Mucosa of gallbladder (tissue), 1 donor: Measurements from ENCODE around the gene GPX5. TPM values are rescaled to one million over a fixed set of nuclear protein-coding genes. Genes with fewer than 3 reads are reported as not detected.
"Not testable (repeated sequence)": the region's sequence is repeated elsewhere in the genome, so short reads cannot be mapped to it uniquely, and the experiment has no call there.

Experiments used
- DNase-seq: peaks from one replicate; pipeline ENCODE4 v3.0.0-alpha.2; 2020; ENCODE audit warnings: low spot score
- total RNA-seq: library from RNA; stranded (reverse); gene quantifications from one replicate; pipeline ENCODE4 v1.2.1, GENCODE V29; 2021
- donor health status: DM: no; HTN: no; CAD: no.

GPX5 gene, protein sequence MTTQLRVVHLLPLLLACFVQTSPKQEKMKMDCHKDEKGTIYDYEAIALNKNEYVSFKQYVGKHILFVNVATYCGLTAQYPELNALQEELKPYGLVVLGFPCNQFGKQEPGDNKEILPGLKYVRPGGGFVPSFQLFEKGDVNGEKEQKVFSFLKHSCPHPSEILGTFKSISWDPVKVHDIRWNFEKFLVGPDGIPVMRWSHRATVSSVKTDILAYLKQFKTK
- not detected for total RNA-seq

- no peak for DNase-seq
These were observed at the start of gene GPX5 for GRCh38 chr6:28525496-28526039. TSS of gene GPX5 (plus strand) at chr6:28525881. CDS start at chr6:28526014, 133 bp downstream.

- DNase-seq = no peak
These were observed 47.2 kb upstream of the GPX5 start for GRCh38 chr6:28478518-28478917.

- no peak for DNase-seq
These were observed 45.3 kb upstream of the GPX5 start for GRCh38 chr6:28480253-28480932.

- no peak for DNase-seq
These were observed 40.2 kb upstream of the GPX5 start for GRCh38 chr6:28485482-28485881.

- DNase-seq = no peak
These were observed 39.1 kb upstream of the GPX5 start for GRCh38 chr6:28486533-28486932.

DNA sequence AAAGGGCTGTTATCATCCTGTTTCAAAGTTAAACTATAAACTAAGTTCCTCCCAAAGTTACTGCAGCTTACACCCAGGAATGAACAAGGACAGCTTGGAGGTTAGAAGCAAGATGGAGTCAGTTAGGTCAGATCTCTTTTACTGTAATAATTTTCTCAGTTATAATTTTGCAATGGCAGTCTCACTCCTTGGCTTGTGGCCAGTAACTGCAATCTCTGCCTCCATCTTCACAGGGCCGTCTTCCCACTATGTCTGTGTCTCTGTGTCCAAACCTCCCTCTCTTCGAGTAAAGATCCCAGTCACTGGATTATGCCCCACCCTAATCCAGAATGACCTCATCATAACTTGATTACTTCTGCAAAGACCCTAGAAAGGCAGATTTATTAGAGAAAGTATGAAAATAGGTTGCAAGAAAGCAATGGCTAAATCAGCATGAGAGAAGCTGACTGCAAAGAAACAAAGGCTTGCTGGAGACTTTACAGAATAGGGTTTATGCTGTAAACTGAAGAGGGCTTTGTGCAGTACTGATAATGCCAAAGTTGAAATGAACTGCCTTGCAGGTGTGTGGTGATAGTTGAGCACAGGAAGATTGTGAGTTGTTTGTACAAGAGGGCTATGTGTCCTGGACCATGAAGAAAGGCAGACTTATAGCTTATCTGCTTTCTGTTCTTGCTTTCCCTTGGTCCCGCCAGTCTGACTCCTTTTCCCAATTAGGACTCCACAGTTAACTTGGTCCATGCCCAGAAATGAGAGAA is 38.5 kb upstream of the GPX5 start:
- DNase-seq = no peak

DNA sequence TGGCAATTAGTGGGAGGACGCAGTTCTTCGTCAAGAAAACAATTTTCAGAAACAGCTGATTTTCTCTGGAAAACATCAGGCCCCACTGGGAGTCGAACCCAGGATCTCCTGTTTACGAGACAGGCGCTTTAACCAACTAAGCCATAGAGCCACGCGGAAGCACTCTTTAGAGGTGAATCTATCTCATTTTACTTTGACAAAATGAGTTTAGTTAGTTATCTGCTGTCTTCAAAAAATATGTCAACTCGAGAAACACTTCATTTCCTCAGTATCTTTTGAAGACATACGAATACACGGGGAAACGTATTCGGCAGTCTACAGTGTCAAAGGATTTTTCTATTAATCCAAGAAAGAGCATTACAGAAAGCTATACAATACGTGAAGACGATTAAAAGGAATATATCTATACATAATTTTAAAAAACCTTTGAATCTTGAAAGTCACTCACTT is 36.7 kb upstream of the GPX5 start:
- no peak for DNase-seq

- peak; percentile 16 for DNase-seq
These were observed 36.1 kb upstream of the GPX5 start for GRCh38 chr6:28489366-28490204.

DNA sequence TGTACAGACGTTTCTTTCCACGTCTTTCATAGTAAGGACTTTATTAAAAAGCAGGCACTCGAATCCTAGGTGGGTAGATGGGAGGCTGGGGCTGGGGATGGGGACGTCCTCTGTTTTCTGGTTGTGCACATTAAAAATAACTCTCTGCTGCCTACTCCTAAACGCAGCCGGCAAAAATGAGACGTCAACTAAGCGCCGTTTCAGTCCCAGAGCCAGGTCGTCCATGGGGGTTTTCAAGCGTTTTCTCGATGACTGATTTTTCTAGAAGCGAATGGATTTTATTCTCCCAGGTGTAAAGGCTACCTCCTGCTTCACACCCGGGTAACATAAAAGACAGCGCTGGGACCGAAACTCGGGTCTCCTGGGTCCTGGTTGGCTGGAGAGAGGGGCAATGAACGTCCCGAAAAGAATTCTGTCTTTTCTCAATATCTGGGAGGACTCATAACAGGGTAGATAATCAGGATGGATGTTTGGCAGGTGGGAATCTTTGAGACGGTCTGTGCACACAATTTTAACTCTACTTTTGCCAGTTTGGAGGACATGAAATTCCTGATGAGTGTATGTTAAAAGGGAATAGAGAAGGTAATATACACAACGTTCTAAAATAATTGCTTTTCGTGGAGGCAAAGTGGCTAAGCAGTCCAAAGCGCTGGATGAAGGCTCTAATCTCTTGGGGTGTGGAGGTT is 35.3 kb upstream of the GPX5 start:
- DNase-seq = no peak

- DNase-seq = no peak
These were observed 33.7 kb upstream of the GPX5 start for GRCh38 chr6:28491984-28492317.

GRCh38 chr6:28496099-28496779 is 29.4 kb upstream of the GPX5 start:
- DNase-seq = no peak

GRCh38 chr6:28497306-28497705 is 28.4 kb upstream of the GPX5 start:
- DNase-seq = no peak

DNA sequence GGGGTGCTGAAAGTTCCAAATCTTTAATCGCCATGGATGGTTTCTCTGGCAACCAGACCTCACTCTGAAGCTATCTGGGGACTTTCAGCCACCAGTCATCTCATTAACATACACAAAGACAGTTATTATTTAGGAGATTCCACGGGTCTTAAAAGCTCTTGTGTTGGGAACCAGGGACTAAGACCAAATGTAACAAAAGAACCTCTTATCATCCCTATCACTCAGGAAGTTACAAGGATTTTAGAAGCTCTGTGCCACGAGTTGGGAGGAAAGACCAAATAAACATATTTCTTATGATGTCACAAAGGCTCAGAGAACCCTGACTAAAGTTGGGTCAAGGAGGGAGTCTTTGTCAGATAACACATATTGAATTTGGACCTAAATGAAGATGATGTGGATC is 27.8 kb upstream of the GPX5 start:
- no peak for DNase-seq

DNA sequence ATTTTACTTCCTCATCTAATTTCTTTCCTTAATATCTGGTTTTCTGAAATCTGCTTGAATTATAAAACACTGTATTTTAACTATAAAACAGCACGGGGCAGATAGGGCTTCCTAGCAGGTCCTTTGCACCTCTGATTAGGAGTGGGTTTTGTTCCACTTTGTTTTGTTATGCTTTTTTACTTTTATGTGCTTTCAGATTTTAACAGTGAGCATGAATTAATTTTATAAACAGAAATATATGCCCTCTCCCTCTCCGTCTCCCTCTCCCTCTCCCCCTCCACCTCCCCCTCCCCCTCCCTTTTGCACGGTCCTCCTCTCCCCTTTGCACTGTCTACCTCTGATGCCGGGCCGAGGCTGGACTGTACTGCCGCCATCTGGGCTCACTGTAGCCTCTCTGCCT is 24.4 kb upstream of the GPX5 start:
- DNase-seq = no peak

- DNase-seq = not testable (repeated sequence)
These were observed 23.5 kb upstream of the GPX5 start for GRCh38 chr6:28502136-28502535.

DNA sequence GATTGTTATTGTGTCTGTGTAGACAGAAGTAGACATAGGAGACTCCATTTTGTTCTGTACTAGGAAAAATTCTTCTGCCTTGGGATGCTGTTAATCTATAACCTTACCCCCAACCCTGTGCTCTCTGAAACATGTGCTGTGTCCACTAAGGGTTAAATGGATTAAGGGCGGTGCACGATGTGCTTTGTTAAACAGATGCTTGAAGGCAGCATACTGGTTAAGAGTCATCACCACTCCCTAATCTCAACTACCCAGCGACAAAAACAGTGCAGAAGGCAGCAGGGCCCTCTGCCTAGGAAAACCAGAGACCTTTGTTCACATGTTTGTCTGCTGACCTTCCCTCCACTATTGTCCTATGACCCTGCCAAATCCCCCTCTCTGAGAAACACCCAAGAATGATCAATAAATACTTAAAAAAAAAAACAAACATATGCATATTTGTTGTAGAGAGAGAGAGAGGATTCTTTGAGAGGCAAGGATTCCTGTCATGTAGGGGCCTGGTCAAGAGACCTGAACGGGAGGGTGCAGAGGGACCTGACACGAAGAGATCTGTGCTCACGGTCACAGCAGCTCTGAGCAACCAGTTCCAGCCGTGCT is 22.9 kb upstream of the GPX5 start:
- DNase-seq = not testable (repeated sequence)

DNA sequence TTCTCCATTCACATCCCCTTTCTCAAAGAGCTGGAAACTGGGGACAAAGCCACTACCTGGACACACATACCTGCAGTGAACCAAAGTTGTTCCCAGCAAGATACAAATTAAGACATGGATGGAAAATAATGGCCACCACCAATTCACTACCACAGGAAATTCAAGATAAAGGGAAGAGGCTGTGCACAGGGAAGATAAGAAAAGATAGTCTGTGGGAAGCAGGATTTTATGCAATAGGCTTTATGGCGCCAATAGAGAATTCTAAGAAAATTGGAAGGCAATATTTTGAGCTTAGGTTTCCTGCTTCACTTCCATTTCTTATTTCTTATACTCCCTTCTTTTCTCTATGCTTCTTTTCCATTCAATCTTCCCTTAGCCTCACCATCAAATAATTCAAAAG is 19.9 kb upstream of the GPX5 start:
- DNase-seq = no peak

DNA sequence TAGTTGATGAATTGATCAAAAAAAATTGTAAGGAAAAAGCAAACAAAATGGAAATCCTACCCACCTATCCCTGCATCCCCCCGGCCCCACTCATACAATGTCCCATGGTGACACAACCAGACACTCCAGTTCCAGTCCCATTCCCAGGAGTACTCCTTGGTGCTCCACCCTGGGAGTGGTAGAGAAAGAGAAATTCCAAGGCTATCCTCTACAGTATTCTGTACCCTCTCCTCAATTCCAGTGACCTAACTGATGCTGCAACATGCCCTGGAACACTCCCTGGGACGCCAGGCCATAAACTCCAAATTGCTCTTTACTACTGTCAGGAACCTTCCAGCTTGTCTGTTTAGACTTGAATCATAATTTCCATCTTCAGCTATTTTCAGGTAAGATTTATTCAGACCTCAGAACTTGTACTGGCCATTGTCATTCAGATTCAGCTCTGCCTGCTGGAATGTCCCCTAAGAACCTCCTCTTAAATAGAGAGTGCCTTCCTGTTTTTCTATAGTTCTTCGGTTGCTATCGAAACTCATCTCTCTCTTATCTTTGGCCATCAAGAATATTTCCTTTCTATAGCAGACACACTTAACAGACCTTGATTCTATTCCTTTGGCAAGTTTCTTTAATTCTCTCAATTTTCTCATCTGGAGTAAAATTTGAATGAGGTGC is 18.7 kb upstream of the GPX5 start:
- DNase-seq = no peak

GRCh38 chr6:28511628-28512300 is 13.9 kb upstream of the GPX5 start:
- DNase-seq = no peak
